Endodermal cell (in vitro differentiated cells): ENCODE results near the gene GNAT1. TPM values are rescaled to one million over a fixed set of nuclear protein-coding genes. Genes with fewer than 3 reads are reported as not detected.

ENCODE experiments used
- DNase-seq: peaks from one replicate; pipeline ENCODE4 v3.0.0-alpha.2; 2017
- H3K27ac ChIP-seq: 2 replicates; pipeline ENCODE4 v1.5.1; 2013; ENCODE audit warnings: mild to moderate bottlenecking, low read depth, low read length, moderate library complexity
- H3K27me3 ChIP-seq: 2 replicates; pipeline ENCODE4 v1.6.1; 2013; ENCODE audit warnings: mild to moderate bottlenecking, low read length, moderate library complexity; ENCODE audit not compliant: insufficient read depth, control insufficient read depth, poor library complexity, severe bottlenecking
- H3K36me3 ChIP-seq: 2 replicates; pipeline ENCODE4 v1.7.0; 2013; ENCODE audit warnings: mild to moderate bottlenecking, low read length, moderate library complexity; ENCODE audit not compliant: control insufficient read depth, insufficient read depth
- H3K4me1 ChIP-seq: one replicate; pipeline ENCODE4 v1.7.0; 2013; ENCODE audit warnings: low read length; ENCODE audit not compliant: control insufficient read depth, insufficient read depth
- H3K4me3 ChIP-seq: 2 replicates; pipeline ENCODE4 v1.5.1; 2013; ENCODE audit warnings: mild to moderate bottlenecking, low read length, moderate library complexity
- H3K9ac ChIP-seq: 2 replicates; pipeline ENCODE4 v1.6.1; 2013; ENCODE audit warnings: mild to moderate bottlenecking, low read length, moderate library complexity; ENCODE audit not compliant: poor library complexity, severe bottlenecking; ENCODE audit errors: extremely low read depth
- H3K9me3 ChIP-seq: 2 replicates; pipeline ENCODE4 v1.6.1; 2013; ENCODE audit warnings: mild to moderate bottlenecking, low read length, moderate library complexity; ENCODE audit not compliant: control insufficient read depth
- H3K27ac Mint-ChIP-seq: 2 replicates; pipeline ENCODE4 v1.8.0; 2020; ENCODE audit warnings: mixed read lengths
- H3K27me3 Mint-ChIP-seq: 2 replicates; pipeline ENCODE4 v1.8.0; 2021; ENCODE audit warnings: mild to moderate bottlenecking, mixed read lengths; ENCODE audit not compliant: insufficient read depth
- H3K36me3 Mint-ChIP-seq: 2 replicates; pipeline ENCODE4 v1.8.0; 2020; ENCODE audit warnings: low read depth, mixed read lengths
- H3K4me1 Mint-ChIP-seq: 2 replicates; pipeline ENCODE4 v1.8.0; 2020; ENCODE audit warnings: mixed read lengths
- H3K4me3 Mint-ChIP-seq: 2 replicates; pipeline ENCODE4 v1.8.0; 2020; ENCODE audit warnings: mild to moderate bottlenecking, moderate library complexity, mixed read lengths
- H3K9me3 Mint-ChIP-seq: 2 replicates; pipeline ENCODE4 v1.8.0; 2020; ENCODE audit warnings: mild to moderate bottlenecking, mixed read lengths
- WGBS, 2 experiments: methylation state at CpG; one replicate each; pipeline versions ENCODE4 v1.1.5 to v1.1.7; 2013; ENCODE audit warnings: missing lambda C conversion rate in 2 of 2, mixed read lengths in 1 of 2; ENCODE audit not compliant: insufficient coverage in 1 of 2, insufficient read length in 1 of 2; 5-methylcytosine and 5-hydroxymethylcytosine counted together
- total RNA-seq, 2 donors: library from RNA; stranded (reverse); fragmentation: NEBNext Ultra II Directional in 1 of 2; extraction: Animal tissue kit (Norgen Biotek cat#: 25700) in 1 of 2; gene quantifications; 2 replicates in 1 of 2; 3 replicates in 1 of 2; pipeline ENCODE4 v1.2.1, GENCODE V29; 2021
- TF ChIP-seq, protein P1 (sequence below): fragments of 200-600 bp; sonication (generic); conservative IDR thresholded peaks from 2 replicates; pipeline ENCODE4 v1.5.0; 2021; ENCODE audit warnings: antibody characterized with exemption, mild to moderate bottlenecking

The GNAT1 gene
- total RNA-seq, 2 donors from 2014 or later, result 0.42 to 1.2 TPM

- Histone ChIP-seq H3K4me1 (no peaks in the 10 kb centered on the region), H3K9ac (no peak overlapping the region), H3K4me3 (no peak overlapping the region), H3K27me3 (peaks cover 5% of the 10 kb centered on the region), H3K9me3 (no peaks in the 10 kb centered on the region), H3K36me3 (no peaks in the 10 kb centered on the region), H3K27ac (no peak overlapping the region)
- Mint-ChIP-seq H3K27ac (no peak overlapping the region), H3K9me3 (no peaks in the 10 kb centered on the region), H3K36me3 (no peaks in the 10 kb centered on the region), H3K27me3 (peaks cover 37% of the 10 kb centered on the region), H3K4me3 (no peak overlapping the region), H3K4me1 (no peaks in the 10 kb centered on the region)
- peak; percentile 91 for DNase-seq
- 51 to 66% methylated on average over 43 to 70 of the region's 70 CpGs for WGBS, 2 experiments
- TF ChIP-seq, protein P1, sequence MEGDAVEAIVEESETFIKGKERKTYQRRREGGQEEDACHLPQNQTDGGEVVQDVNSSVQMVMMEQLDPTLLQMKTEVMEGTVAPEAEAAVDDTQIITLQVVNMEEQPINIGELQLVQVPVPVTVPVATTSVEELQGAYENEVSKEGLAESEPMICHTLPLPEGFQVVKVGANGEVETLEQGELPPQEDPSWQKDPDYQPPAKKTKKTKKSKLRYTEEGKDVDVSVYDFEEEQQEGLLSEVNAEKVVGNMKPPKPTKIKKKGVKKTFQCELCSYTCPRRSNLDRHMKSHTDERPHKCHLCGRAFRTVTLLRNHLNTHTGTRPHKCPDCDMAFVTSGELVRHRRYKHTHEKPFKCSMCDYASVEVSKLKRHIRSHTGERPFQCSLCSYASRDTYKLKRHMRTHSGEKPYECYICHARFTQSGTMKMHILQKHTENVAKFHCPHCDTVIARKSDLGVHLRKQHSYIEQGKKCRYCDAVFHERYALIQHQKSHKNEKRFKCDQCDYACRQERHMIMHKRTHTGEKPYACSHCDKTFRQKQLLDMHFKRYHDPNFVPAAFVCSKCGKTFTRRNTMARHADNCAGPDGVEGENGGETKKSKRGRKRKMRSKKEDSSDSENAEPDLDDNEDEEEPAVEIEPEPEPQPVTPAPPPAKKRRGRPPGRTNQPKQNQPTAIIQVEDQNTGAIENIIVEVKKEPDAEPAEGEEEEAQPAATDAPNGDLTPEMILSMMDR, result peak; percentile 89
These were observed 2.9 kb downstream of the GNAT1 start for GRCh38 chr3:50194128-50194902.

DNA sequence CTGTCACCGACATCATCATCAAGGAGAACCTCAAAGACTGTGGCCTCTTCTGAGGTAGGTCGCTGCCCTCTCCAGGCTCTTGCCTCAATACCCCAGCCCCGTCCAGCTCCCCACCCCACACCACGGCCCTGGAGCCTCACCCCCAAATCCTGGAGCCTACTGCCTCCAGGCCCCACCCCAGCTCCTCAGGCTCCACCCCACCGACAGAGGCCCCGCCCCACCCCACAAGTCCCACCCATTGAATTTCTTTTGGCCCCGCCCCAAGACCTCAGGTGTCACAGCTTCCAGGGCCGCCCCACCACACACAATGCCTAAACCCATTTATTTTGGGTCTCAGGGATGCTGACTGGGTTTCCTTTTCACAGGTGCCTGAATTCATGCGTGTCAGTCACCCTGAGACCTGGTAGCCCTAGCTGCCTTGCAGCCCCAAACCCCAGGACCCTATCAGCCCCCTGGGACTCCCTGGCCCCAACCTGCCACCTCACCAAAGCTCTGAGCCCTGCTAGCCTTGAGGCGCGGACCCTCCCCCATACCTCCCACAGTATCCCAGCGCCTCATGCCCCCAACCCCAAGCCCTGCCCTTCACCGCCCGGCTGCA is 3.6 kb downstream of the GNAT1 start:
- no peaks in the 10 kb centered on the region for H3K36me3 Mint-ChIP-seq

GRCh38 chr3:50195501-50196252 is 4.3 kb downstream of the GNAT1 start:
- Histone ChIP-seq H3K27me3 (peaks cover 5% of the 10 kb centered on the region), H3K9ac (no peak overlapping the region), H3K4me1 (no peaks in the 10 kb centered on the region), H3K9me3 (no peaks in the 10 kb centered on the region), H3K36me3 (no peaks in the 10 kb centered on the region), H3K27ac (no peak overlapping the region), H3K4me3 (no peak overlapping the region)
- H3K4me3 Mint-ChIP-seq, result no peak overlapping the region
- TF ChIP-seq, protein P1, result no peak
- no peak for DNase-seq
- H3K9me3 Mint-ChIP-seq, result no peaks in the 10 kb centered on the region
- H3K4me1 Mint-ChIP-seq, result no peaks in the 10 kb centered on the region
- H3K27ac Mint-ChIP-seq, result no peak overlapping the region
- H3K36me3 Mint-ChIP-seq, result no peaks in the 10 kb centered on the region
- 68 to 80% methylated on average over 2 to 4 of the region's 4 CpGs for WGBS, 2 experiments
- peaks cover 39% of the 10 kb centered on the region for H3K27me3 Mint-ChIP-seq

More for the DNA sequence above, 3.6 kb downstream of the GNAT1 start:
- Mint-ChIP-seq H3K27me3 (peaks cover 38% of the 10 kb centered on the region), H3K4me3 (no peak overlapping the region), H3K27ac (no peak overlapping the region), H3K9me3 (no peaks in the 10 kb centered on the region), H3K4me1 (no peaks in the 10 kb centered on the region)
- WGBS, 2 experiments, result 86 to 88% methylated on average over 6 to 13 of the region's 14 CpGs
- Histone ChIP-seq H3K9ac (no peak overlapping the region), H3K36me3 (no peaks in the 10 kb centered on the region), H3K27ac (no peak overlapping the region), H3K27me3 (peaks cover 5% of the 10 kb centered on the region), H3K4me3 (no peak overlapping the region), H3K9me3 (no peaks in the 10 kb centered on the region), H3K4me1 (no peaks in the 10 kb centered on the region)
- TF ChIP-seq, protein P1, result no peak
- peak; percentile 87 for DNase-seq
